ENCODE measurements around the gene RPL35.

The RPL35 gene

GRCh38 chr9:124861342-124862229 is at the start of gene RPL35, which contains the start of gene ARPC5L:
RPL35 (minus strand) TSS chr9:124861957; CDS start chr9:124861912, 45 bp downstream.
ARPC5L (plus strand) TSS chr9:124862130; CDS start chr9:124869291, 7,161 bp downstream.
- peak; percentile 89 to 96 (median 94) for DNase-seq (ENCODE audit: low read depth in 4 of 4, low spot score in 1 of 4)

GRCh38 chr9:124908098-124908497 is 46.3 kb upstream of the RPL35 start:
- DNase-seq (ENCODE audit: low read depth in 4 of 4, low spot score in 1 of 4) = no peak

DNA sequence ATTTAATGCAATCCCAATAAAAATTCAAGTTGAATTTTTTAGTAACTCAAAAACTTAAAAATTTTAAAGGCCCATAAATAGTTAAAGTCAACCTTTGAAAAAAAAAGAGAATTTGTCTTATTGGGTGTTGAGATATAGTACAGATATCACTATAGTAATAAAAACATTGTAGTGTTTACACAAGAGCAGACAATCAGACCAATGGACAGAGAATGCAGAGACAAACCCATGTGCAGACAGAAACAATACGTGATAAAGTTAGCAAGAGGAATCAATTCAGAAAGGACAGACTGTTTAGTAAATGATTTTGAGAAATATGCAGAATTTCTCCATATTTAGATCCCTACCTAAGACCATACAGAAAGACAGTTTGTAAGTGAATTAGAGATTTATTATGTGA is 45.2 kb upstream of the RPL35 start:
- no peak for DNase-seq (ENCODE audit: low read depth in 4 of 4, low spot score in 1 of 4)

- no peak for DNase-seq (ENCODE audit: low read depth in 4 of 4, low spot score in 1 of 4)
These were observed 38.1 kb upstream of the RPL35 start for GRCh38 chr9:124899845-124900244.

DNA sequence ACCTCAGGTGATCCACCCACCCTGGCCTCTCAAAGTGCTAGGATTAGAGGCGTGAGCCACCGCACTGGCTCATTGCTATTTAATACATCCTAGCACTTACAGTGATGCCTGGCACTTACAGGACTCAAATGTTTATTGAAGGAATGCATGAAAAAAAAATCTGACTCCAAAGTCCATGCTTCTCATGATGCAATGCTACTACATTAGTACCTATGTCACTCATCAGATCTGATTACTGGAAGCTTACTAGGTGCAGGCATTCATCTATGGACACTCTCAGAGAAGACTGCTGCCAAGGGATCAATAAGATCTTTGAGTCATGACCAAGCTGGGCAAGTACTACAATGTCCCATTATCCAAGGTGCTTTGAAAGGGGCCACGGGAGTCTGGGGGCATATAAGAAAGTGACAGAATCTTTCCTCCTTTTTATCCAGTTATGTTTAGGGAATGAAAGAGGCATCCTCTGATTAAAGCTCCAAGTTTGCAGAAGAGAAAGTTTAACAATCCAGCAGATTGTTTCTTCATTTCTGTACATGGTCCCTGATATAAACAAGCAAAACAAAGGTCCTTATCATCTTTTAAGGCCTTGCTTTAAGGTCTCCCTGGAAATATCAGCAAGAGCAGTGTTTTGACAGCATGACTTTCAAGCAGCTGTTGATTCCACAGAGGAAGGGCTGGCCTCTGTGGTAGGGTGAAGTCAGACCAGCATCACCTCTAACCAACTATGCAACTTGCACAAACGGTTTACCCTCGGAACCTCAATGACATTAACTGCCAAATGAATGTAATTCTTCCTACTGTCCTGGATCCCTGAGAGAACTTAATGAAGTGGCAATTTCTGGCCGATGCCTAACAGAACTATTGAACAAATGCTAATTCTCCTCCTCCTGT is 36.1 kb upstream of the RPL35 start:
- DNase-seq (ENCODE audit: low read depth in 4 of 4, low spot score in 1 of 4) = no peak

GRCh38 chr9:124894741-124895170 is 33.0 kb upstream of the RPL35 start:
- no peak for DNase-seq (ENCODE audit: low read depth in 4 of 4, low spot score in 1 of 4)

- DNase-seq (ENCODE audit: low read depth in 4 of 4, low spot score in 1 of 4) = no peak
These were observed 32.4 kb upstream of the RPL35 start for GRCh38 chr9:124894035-124894740.

GRCh38 chr9:124890179-124890578 is 28.4 kb upstream of the RPL35 start:
- no peak for DNase-seq (ENCODE audit: low read depth in 4 of 4, low spot score in 1 of 4)

DNA sequence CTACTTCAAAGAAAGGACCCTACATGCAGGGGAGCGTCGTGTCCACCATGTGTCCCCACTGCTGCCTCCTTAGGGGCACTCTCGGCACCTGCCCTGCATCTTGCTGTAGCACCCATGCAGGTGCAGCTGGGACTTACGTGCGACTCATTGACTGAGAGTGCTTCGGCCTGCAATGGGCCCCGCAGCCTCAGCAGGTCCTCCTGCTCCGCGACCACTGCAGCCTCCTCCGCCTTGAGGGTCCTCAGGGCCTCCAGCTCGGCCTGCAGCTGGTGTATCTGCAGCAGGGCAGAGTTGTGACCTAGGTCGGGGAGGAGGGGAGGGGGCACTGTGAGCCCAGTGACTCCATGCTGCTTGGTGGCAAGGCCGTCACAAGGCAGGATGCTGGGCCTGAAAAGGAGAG is 27.2 kb upstream of the RPL35 start:
- no peak for DNase-seq (ENCODE audit: low read depth in 4 of 4, low spot score in 1 of 4)

DNA sequence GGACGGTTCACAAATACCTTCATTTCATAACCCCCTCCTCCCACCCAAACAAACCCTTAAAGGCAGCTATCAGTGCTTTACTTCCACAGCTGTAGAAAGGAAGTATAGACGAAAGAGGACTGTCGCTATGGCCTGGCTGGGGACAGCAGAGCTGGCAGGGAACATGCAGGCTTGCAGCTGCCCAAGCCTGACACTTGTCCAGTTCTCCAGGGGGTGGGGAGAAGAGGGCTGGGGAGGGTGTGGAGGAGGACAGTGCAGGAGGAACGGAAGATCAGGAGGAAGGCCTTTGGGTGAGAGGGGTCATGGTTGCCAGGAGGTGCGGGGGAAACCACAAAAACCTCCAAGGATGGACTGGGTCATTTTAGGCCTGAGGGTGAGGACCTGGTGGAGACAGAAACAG is 26.1 kb upstream of the RPL35 start:
- DNase-seq (ENCODE audit: low read depth in 4 of 4, low spot score in 1 of 4) = no peak

DNA sequence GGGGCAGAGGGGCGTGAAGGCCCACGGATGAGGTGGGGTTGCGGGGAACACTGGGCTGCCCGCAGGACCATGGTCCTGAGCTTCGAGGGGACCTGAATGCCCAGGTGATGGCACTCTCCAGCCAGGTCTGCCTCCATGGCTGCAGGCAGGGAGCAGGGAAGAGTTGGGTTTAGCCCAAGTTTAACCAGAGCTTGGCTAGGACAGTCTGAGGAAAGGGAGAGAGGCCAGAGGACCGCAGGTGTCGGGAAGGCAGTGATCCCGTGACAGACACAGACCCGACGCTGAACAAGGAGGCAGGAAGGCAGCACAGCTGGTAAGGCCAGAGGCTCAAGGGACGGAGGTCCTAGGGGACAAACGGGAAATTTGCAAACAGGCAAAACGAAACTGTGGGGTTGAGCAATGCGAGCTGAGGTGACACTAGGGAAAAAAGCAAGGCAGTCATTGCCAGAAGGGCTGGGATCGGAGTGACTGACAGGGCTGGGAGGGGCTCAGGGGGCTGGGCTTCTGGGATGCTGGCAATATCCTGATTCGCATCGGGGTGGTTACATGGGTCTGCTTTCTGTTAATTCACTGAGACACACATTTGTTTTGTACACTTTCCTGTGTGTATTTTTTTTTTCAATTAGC is 25.2 kb upstream of the RPL35 start:
- no peak for DNase-seq (ENCODE audit: low read depth in 4 of 4, low spot score in 1 of 4)

GRCh38 chr9:124886461-124886860 is 24.7 kb upstream of the RPL35 start:
- DNase-seq (ENCODE audit: low read depth in 4 of 4, low spot score in 1 of 4) = no peak

GRCh38 chr9:124885551-124885950 is 23.8 kb upstream of the RPL35 start:
- DNase-seq (ENCODE audit: low read depth in 4 of 4, low spot score in 1 of 4) = no peak

- no peak for DNase-seq (ENCODE audit: low read depth in 4 of 4, low spot score in 1 of 4)
These were observed 22.6 kb upstream of the RPL35 start for GRCh38 chr9:124884376-124884775.

DNA sequence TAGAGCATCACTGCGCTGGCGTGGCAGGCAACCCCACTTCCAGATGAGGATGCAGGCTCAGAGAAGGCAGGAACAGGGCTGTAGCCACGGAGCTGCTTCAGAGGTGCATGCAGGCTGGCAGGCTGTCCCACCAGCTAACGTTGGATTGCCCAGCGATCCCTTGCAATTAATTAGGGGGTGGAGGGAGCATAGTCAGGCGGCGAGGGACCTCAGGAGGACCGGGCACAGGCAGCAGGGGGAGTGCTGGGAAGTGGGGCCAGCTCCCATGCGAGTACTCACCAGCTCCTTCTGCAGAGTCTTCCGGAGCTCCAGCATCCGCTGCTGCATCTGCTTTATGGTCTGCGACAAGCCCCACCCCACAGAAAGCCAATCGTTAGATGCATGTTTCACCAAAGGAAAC is 20.5 kb upstream of the RPL35 start:
- DNase-seq (ENCODE audit: low read depth in 4 of 4, low spot score in 1 of 4) = no peak

DNA sequence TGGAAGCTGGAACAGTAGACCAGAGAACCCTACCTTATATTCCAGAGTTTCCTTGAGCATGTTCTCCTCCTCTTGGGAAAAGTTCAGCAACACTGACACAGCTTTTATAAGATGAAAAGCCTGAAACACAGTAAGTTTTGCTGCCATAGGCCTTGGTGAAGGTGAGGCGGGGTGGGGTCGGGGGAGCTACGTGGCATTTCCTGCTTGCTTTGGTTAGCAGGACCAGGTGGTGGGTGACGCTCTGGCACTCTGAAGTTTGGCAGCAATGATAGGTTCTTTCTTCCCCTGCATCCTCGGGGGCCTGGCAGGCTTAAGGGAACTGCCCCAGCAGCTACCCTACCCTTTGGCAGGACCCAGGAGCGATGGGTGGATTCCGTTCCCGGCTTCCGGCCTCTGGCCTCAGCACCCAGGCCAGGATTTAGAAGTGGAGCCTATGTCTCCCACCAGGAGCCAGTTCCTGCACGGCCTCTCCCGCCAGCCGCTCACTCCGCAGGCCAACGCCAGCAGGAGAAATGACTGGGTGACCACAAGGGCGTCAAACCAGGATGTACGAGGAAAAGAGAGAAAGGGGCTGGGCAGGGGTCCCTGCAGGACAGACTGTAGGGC is 19.5 kb upstream of the RPL35 start:
- no peak for DNase-seq (ENCODE audit: low read depth in 4 of 4, low spot score in 1 of 4)

- no peak for DNase-seq (ENCODE audit: low read depth in 4 of 4, low spot score in 1 of 4)
These were observed 18.7 kb upstream of the RPL35 start for GRCh38 chr9:124880501-124880900.

GRCh38 chr9:124879226-124879625 is 17.5 kb upstream of the RPL35 start:
- no peak for DNase-seq (ENCODE audit: low read depth in 4 of 4, low spot score in 1 of 4)

- no peak for DNase-seq (ENCODE audit: low read depth in 4 of 4, low spot score in 1 of 4)
These were observed 16.8 kb upstream of the RPL35 start for GRCh38 chr9:124878518-124878917.

- no peak for DNase-seq (ENCODE audit: low read depth in 4 of 4, low spot score in 1 of 4)
These were observed 16.3 kb upstream of the RPL35 start for GRCh38 chr9:124878021-124878420.

Measured in stimulated activated CD4-positive, alpha-beta T cell treated with anti-CD3 and anti-CD28 coated beads, Interleukin-1b, Interleukin-23, amount 100 ng/mL, for 24 hours (primary cell).